Stimulated activated naive CD8-positive, alpha-beta T cell treated with anti-CD3 and anti-CD28 coated beads, Interleukin-15, amount 100 ng/mL, for 72 hours (primary cell): Measurements from ENCODE around the gene RRN3.
"Not testable (repeated sequence)": the region's sequence is repeated elsewhere in the genome, so short reads cannot be mapped to it uniquely, and the experiment has no call there.

Source experiments
- ATAC-seq: fragments of 150-1000 bp; cut with Tn5 transposase; 2 replicates; pipeline ENCODE4 v1.10.0; 2021; ENCODE audit warnings: mild to moderate bottlenecking, moderate library complexity
- DNase-seq, 2 donors: peaks; one replicate each; pipeline ENCODE4 v3.0.0; 2021 to 2022
- H3K27ac Mint-ChIP-seq, 2 donors: one replicate each; pipeline ENCODE4 v1.8.0; 2022; ENCODE audit warnings: mild to moderate bottlenecking in 2 of 2, mixed read lengths in 2 of 2, moderate library complexity in 2 of 2
- H3K27me3 Mint-ChIP-seq: one replicate; pipeline ENCODE4 v1.8.0; 2022; ENCODE audit warnings: mixed read lengths
- H3K4me1 Mint-ChIP-seq: one replicate; pipeline ENCODE4 v1.8.0; 2022; ENCODE audit warnings: mild to moderate bottlenecking, mixed read lengths
- H3K4me3 Mint-ChIP-seq, 2 donors: one replicate each; pipeline ENCODE4 v1.8.0; 2022; ENCODE audit warnings: mild to moderate bottlenecking in 2 of 2, mixed read lengths in 2 of 2, moderate library complexity in 1 of 2
- H3K9me3 Mint-ChIP-seq, 2 donors: one replicate each; pipeline ENCODE4 v1.8.0; 2022; ENCODE audit warnings: mixed read lengths in 2 of 2

The RRN3 gene

DNA sequence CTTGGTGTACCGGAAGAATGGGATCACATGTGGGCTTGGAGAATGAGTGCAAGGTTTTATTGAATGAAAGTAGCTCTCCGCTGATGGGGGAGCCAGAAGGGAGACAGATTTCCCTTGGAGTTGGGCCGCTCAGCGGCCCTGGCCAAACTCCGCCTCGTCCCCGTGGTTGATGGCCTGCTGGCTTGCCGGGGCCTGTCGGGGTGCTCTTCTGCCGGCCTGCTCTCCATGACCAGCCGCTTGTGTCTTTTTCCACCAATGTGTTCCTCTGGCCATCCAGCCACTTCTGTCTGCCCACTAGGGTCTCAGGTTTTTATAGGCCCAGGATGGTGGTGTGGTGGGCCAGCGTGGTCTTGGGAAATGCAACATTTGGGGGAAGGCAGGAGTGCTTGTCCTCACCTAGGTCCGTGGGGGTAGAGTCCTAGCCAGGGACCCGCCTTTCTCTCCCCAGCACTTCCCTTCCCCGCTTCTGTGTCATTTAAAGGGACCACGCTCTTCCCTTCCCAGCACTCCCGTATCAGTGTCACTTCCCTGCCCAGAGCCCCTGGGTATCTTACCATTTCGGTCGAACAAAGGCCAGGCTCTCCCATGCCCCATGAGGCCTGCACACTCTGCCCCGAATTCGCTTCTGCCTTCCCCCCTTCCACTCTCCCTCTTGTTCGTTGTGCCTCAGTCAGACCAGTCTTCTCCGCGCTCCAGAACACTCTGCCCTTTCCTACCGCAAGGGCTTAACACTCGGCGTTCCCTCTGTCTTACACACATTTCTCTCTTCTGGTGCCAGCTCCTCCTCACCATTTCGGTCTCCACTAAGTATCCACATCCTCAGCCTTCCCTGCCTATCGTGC lies 66.3 kb downstream of the RRN3 start:
- peaks cover 25% of the 10 kb centered on the region for H3K4me1 Mint-ChIP-seq
- H3K27me3 Mint-ChIP-seq, H3K4me3 Mint-ChIP-seq, DNase-seq, ATAC-seq, H3K9me3 Mint-ChIP-seq, H3K27ac Mint-ChIP-seq: not testable (repeated sequence)

- not testable (repeated sequence) for DNase-seq, H3K9me3 Mint-ChIP-seq, ATAC-seq, H3K4me3 Mint-ChIP-seq, H3K27me3 Mint-ChIP-seq
- Mint-ChIP-seq H3K4me1 (peaks cover 25% of the 10 kb centered on the region), H3K27ac (peak overlapping the region in 1 of 2 donors; percentile 72)
Observed at GRCh38 chr16:15027051-15027450, 67.0 kb downstream of the RRN3 start.

GRCh38 chr16:15025234-15025951 lies 68.7 kb downstream of the RRN3 start:
- peaks cover 12% of the 10 kb centered on the region for H3K4me1 Mint-ChIP-seq
- H3K9me3 Mint-ChIP-seq, ATAC-seq, DNase-seq, H3K27me3 Mint-ChIP-seq, H3K27ac Mint-ChIP-seq, H3K4me3 Mint-ChIP-seq: not testable (repeated sequence)

GRCh38 chr16:15024858-15025199 lies 69.2 kb downstream of the RRN3 start:
- H3K9me3 Mint-ChIP-seq, H3K27me3 Mint-ChIP-seq, DNase-seq, ATAC-seq, H3K4me3 Mint-ChIP-seq: not testable (repeated sequence)
- peak overlapping the region in 1 of 2 donors; percentile 3 for H3K27ac Mint-ChIP-seq
- peaks cover 12% of the 10 kb centered on the region for H3K4me1 Mint-ChIP-seq

DNA sequence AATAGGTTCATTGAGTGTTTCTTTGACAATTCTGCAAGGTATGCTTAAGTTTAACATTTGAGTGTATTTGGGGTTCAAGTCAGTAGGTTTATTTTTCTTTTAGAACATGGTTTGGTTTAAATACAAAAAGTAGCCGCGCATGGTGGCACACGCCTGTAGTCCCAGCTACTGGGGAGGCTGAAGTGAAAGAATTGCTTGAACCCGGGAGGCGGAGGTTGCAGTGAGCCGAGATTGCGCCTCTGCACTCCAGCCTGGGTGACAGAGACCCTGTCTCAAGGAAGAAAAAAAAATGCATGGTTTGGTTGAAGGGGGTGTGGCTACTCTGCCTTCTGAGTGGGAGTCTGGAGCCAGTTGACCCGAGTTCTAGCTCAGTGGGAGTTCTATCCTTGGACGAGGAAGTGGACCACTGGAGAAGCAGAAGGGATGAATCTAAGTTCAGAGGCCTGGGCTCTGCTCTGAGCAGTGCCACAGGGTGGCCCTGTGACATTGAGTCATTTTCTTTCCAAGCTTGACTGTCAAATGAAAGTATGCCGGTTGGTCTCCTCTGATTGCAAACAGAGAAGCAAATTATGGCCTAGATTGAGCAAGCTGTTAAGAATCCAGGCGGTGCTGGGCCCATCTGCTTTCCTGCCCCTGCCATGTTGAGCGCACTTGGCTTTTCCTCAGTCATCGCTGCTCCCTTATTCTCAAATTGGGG lies 70.5 kb downstream of the RRN3 start:
- H3K27me3 Mint-ChIP-seq, ATAC-seq, H3K4me3 Mint-ChIP-seq, H3K4me1 Mint-ChIP-seq, DNase-seq, H3K9me3 Mint-ChIP-seq: not testable (repeated sequence)
- peak overlapping the region in 1 of 2 donors; percentile 52 for H3K27ac Mint-ChIP-seq

GRCh38 chr16:15022194-15022593 lies 71.9 kb downstream of the RRN3 start:
- H3K27ac Mint-ChIP-seq = peak overlapping the region in 1 of 2 donors; percentile 21
- peak; percentile 99 for ATAC-seq
- not testable (repeated sequence) for H3K27me3 Mint-ChIP-seq, H3K4me1 Mint-ChIP-seq, H3K4me3 Mint-ChIP-seq, H3K9me3 Mint-ChIP-seq
- DNase-seq = peak; percentile 32 to 62

DNA sequence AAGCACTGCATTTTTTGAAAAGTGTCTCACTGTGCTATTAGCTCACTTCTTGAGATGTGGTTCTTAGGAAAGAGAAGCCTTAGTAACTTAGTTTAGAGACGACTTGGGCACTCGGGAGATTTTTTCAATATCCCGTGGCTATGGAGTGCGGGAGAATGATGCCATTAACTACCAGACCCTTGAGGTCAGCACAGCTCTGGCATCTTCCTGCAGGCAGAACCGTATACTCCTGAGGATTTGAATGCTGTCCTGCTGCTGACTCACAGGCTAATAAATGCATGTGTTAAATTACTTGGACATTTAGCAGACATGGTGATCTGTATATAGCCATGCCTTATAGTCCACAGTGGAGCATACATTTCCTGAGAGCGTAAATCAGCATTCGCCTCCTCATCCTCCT lies 72.6 kb downstream of the RRN3 start:
- not testable (repeated sequence) for H3K27ac Mint-ChIP-seq, H3K9me3 Mint-ChIP-seq, DNase-seq, H3K27me3 Mint-ChIP-seq, H3K4me3 Mint-ChIP-seq, ATAC-seq, H3K4me1 Mint-ChIP-seq

DNA sequence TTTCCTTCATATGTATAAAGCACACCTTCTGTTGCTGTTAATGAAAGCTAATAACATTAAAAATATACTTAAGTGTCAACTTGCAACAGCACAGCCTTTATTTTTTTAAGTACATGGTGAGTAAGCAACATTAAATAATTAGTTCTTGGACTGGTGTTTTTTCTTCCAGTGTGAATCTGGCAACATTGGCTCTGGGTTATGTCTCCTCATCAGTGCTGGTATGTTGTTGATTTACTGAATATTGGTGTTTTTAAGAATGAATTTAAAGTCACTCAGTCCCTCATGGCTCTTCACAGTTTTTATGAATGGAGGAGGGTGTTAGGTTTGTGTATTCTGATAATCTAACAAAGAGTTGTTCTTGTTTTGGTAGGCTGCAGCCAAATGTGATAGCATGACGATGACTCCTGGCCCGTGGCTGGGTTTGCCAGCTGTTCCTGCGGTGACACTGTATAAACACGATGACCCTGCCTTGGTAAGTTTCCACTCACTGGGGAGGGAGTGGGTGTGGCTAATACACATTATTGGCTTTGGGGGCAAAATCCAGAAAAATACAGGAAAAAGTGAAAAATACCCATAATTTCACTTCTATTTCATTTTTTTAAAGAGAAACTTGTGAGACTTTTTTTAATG lies 77.0 kb downstream of the RRN3 start:
- H3K4me1 Mint-ChIP-seq = peaks cover 31% of the 10 kb centered on the region
- H3K27me3 Mint-ChIP-seq, H3K4me3 Mint-ChIP-seq, H3K27ac Mint-ChIP-seq, ATAC-seq, H3K9me3 Mint-ChIP-seq, DNase-seq: not testable (repeated sequence)

- peaks cover 37% of the 10 kb centered on the region for H3K4me1 Mint-ChIP-seq
- H3K27ac Mint-ChIP-seq, H3K27me3 Mint-ChIP-seq, ATAC-seq, H3K9me3 Mint-ChIP-seq, H3K4me3 Mint-ChIP-seq, DNase-seq: not testable (repeated sequence)
Observed at GRCh38 chr16:15016354-15016753, 77.7 kb downstream of the RRN3 start.

GRCh38 chr16:15015671-15016070 lies 78.4 kb downstream of the RRN3 start:
- peaks cover 37% of the 10 kb centered on the region for H3K4me1 Mint-ChIP-seq
- not testable (repeated sequence) for H3K27me3 Mint-ChIP-seq, H3K4me3 Mint-ChIP-seq, H3K9me3 Mint-ChIP-seq, ATAC-seq, DNase-seq
- peak overlapping the region in 1 of 2 donors; percentile 54 for H3K27ac Mint-ChIP-seq

- H3K27me3 Mint-ChIP-seq, H3K9me3 Mint-ChIP-seq, DNase-seq, ATAC-seq: not testable (repeated sequence)
- H3K4me1 Mint-ChIP-seq = peaks cover 37% of the 10 kb centered on the region
- peak overlapping the region in 1 of 2 donors; percentile 33 for H3K4me3 Mint-ChIP-seq
- peak overlapping the region in 1 of 2 donors; percentile 63 for H3K27ac Mint-ChIP-seq
Observed at GRCh38 chr16:15012941-15013340, 81.1 kb downstream of the RRN3 start.
